Epithelial cell of esophagus (primary cell): Measurements from ENCODE around the gene IZUMO4.
"Not testable (repeated sequence)": the region's sequence is repeated elsewhere in the genome, so short reads cannot be mapped to it uniquely, and the experiment has no call there.

ENCODE experiments used
- DNase-seq: peaks from one replicate; pipeline ENCODE4 v3.0.0; 2010; ENCODE audit warnings: low read depth
- H3K4me3 ChIP-seq: 2 replicates; pipeline ENCODE4 v1.5.1; 2011; ENCODE audit warnings: mild to moderate bottlenecking, low read length, control low read depth
- TF ChIP-seq, protein P1 (sequence below): IDR thresholded peaks from 2 replicates; pipeline ENCODE4 v1.5.1; 2011; ENCODE audit warnings: low read depth, mild to moderate bottlenecking, low read length, control low read depth, inconsistent platforms; ENCODE audit not compliant: insufficient read depth; ENCODE audit errors: missing control alignments

The IZUMO4 gene

DNA sequence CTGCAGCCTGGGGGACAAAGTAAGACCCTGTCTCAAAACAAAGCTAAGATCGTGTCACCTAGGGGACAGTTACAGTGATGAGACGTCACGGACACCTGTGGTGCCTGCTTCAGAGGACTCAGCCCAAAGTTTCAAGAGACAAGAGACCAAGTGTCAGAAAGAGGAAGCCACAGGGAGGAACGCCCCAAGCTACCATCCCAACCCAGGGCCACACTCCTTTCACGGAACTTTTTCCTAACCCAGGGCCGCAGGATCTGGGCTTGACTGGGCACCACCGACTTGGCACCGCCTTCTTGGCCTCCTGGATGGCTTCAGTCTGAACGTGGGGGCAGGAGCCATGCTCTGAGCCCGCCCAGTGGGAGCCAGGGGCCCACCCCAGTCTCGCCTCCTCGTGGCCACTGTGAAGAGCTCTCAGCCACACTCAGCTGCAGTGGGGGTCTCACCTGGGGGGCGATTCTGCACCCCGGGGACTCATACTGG lies 9.1 kb upstream of the IZUMO4 start:
- H3K4me3 ChIP-seq: no peak overlapping the region
- TF ChIP-seq, protein P1, sequence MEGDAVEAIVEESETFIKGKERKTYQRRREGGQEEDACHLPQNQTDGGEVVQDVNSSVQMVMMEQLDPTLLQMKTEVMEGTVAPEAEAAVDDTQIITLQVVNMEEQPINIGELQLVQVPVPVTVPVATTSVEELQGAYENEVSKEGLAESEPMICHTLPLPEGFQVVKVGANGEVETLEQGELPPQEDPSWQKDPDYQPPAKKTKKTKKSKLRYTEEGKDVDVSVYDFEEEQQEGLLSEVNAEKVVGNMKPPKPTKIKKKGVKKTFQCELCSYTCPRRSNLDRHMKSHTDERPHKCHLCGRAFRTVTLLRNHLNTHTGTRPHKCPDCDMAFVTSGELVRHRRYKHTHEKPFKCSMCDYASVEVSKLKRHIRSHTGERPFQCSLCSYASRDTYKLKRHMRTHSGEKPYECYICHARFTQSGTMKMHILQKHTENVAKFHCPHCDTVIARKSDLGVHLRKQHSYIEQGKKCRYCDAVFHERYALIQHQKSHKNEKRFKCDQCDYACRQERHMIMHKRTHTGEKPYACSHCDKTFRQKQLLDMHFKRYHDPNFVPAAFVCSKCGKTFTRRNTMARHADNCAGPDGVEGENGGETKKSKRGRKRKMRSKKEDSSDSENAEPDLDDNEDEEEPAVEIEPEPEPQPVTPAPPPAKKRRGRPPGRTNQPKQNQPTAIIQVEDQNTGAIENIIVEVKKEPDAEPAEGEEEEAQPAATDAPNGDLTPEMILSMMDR: no peak
- DNase-seq: no peak

DNA sequence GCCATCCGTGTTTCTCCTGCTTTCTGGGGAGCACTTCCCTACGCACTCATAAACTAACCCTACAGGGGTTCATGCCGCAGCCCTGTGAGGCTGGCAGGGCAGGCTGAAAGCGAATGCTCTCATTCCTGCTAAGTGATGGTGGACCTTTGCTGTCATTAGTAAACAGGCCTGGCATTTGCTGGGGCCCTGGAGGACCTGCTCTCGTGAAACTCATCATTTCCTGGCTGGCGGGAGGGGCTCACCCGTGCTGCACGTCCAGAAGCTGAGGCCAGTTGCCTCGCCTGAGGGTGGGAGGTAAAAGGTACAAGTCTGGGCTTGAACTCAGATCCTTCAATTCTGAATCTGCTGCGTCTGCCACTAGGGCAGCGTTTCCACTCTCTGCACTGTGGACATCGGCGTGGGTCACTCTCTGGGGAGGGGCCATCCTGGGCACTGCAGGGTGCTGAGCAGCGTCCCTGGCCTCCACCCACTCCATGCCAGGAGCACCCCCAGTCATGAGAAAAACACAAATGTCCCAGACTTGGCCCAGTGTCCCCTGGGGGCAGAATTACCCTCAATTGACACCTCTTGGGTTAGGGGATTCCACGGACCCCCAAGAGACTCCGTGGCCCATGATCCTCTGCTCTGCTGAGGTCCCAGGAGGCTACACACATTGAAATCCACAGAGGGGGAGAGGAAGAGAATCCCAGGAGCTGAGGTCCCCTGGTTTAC lies 7.6 kb upstream of the IZUMO4 start:
- H3K4me3 ChIP-seq: peak overlapping the region; percentile 29
- peak; percentile 98 for DNase-seq
- TF ChIP-seq, protein P1: peak; percentile 36

DNA sequence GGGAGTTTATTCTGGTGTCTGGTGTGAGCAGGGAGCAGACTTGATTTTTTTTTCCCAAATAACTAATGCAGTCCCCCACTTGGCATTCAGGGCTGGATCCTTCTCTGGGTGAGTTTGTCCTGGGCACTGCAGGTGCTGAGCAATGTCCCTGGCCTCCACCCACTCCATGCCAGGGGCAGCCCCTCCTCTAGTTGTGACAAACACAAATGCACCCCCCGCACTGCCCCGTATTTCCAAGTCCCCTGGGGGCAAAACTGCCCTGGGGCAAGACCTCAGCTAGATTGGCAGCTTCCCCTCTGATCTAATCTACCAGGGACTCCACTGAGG lies 7.0 kb upstream of the IZUMO4 start:
- H3K4me3 ChIP-seq: peak overlapping the region; percentile 29
- TF ChIP-seq, protein P1: no peak
- peak; percentile 22 for DNase-seq

DNA sequence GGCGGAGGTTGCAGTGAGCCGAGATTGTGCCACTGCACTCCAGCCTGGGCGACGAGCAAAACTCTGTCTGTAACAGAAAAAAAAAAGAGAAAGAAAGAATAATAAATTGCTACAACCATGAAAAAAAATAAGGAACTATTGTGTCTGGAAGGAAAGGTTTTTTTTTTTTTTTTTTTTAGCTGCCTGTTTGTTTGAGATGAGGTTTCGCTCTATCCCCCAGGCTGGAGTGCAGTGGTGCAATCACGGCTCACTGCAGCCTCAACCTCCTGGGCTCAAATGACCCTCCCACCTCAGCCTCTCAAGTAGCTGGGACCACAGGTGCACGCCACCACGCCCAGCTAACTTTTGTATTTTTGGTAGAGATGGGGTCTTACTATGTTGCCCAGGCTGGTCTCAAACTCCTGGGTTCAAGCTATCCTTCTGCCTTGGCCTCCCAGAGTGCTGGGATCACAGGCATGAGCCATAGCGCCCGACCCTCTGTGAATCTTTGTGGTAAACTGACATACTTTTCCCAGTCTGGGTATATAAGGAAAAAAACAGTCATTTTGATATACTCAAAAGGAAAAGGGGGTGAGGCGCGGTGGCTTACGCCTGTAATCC lies 4.7 kb upstream of the IZUMO4 start:
- H3K4me3 ChIP-seq, DNase-seq: not testable (repeated sequence)

DNA sequence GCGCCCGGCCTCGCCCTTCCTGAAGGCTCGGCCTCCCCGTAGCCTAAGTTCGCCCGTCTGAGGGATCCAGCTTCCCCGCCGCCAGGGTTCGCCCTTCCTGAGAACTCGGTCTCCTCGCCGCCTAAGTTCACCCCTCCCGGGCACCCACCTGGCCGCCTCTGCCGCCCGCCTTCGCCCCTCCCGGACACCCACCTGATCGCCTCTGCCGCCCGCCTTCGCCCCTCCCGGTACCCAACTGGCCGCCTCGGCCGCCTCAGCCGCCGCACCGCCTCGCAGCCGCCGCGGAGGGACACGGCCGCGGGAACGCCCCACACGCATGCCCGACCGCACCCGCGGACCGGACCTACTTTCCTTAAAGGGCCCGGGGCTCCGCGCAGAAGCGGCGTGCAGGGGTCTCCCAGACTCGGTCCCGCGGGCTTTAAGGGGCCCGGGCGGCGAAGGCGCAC lies 658 bp upstream of the IZUMO4 start, which contains the start of gene MOB3A:
MOB3A (minus strand) TSS at position 293 of the 446 bp plus-strand sequence. CDS start 17,766 bp downstream, outside the sequence.
- H3K4me3 ChIP-seq: peak within 1 kb of the TSS; percentile 62
- TF ChIP-seq, protein P1: peak; percentile 42
- peak; percentile 95 for DNase-seq

DNA sequence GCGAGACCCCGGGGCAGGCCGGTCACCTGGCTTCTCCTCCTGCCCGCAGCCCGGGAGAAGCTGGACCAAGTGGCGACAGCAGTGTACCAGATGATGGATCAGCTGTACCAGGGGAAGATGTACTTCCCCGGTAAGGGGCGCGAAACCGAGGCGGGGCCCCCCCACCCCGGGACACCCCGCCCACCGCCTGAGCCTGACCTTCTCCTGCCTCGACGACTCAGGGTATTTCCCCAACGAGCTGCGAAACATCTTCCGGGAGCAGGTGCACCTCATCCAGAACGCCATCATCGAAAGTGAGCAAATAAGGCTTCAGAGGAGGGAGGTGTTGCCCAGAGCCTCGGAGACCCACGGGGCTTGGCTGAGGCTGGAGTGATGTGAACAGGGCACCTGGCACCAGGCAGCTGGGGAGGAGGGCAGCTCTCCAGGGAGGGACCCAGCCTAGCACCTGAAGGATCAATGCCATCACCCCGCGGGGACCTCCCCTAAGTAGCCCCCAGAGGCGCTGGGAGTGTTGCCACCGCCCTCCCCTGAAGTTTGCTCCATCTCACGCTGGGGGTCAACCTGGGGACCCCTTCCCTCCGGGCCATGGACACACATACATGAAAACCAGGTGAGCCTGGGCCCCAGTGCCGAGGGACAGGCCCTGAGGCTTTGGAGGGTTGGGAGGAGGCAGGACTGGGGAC lies 629 bp downstream of the IZUMO4 start:
- no peak for DNase-seq
- TF ChIP-seq, protein P1: no peak
- peak overlapping the region; percentile 43 for H3K4me3 ChIP-seq

DNA sequence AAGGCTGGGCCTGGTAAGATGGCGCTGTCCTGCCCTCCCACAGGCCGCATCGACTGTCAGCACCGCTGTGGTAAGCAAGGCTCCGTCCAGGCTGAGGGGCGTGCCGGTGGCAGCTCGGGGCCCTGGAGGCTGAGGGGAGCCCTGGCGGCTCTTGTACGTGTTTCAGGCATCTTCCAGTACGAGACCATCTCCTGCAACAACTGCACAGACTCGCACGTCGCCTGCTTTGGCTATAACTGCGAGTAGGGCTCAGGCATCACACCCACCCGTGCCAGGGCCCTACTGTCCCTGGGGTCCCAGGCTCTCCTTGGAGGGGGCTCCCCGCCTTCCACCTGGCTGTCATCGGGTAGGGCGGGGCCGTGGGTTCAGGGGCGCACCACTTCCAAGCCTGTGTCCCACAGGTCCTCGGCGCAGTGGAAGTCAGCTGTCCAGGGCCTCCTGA lies 1.2 kb downstream of the IZUMO4 start:
- TF ChIP-seq, protein P1: no peak
- no peak overlapping the region for H3K4me3 ChIP-seq
- no peak for DNase-seq
